GM18511 (cell line): ENCODE data around the gene MCF2L2.
A peak's percentile ranks its signal among the peaks of the same experiment; 100 is the strongest.
"Not testable (repeated sequence)": the region's sequence is repeated elsewhere in the genome, so short reads cannot be mapped to it uniquely, and the experiment has no call there.

Source experiments
- ATAC-seq: cut with Tn5 transposase; IDR thresholded peaks from one replicate; pipeline ENCODE4 v1.9.1; 2021; ENCODE audit warnings: mild to moderate bottlenecking, moderate library complexity; ENCODE audit not compliant: unreplicated experiment

Gene MCF2L2

DNA sequence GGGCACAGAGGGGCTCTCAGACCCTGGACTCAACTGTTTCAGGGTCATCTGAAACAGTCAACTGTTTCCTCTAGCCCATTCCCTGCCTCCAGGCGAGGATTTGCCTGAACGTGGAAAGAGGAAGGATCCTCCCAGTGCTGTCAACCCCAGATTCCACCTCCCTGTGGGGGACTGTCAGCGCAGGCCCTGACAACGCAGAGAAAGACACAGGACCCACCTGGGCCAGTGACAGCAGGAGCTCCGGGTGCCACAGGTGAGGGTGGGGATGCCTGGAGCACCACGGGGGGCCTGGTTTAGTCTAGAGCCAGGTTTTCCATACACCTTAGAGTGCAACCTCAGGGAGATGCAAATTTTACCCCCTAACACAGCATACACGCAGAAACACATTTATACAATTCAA lies 246.3 kb downstream of the MCF2L2 start:
- no peak for ATAC-seq

DNA sequence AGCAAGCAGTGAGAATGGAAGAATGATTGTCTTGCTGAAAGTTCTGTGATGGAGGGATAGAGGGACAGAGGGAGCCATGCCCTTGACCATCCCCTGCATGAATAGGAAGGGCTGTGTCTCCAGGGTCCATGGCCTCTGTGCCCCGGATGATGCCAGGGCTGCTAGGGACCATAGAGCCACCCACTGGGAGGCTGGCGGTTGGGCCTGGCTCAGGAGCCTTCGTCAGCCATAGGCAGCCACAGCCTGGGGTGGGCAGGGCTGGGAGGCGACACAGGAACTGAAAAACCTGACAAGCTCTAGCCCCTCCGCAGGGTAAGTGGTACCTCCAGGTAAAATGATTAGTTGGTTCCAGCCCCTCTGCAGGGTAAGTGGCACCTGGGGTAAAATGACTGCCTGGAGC lies 246.8 kb downstream of the MCF2L2 start:
- ATAC-seq, result no peak

DNA sequence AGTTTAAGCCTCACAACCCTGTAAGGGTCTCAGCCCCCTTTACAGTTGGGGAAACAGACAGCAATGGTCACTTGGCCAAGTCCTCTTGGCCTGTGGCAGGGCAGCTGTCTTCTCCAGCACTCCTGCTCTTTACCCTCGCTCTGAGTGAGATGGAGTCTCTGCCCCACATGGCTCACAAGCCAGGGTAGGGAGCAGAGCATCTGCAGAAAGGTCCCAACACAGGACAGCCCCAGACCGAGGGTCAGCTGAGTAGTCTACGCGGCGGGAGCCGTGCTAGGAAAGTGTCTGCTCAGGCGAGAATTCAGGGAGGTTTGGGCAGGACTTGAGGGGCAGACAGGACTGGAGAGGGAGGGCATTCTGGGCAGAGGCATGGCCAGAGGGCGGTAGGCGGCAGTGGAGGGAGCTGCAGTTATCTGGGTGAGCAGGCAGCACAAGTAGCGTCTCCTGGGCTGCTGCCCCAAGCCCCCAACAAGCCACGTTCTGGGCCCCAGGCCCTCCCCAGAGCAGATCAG lies 247.6 kb downstream of the MCF2L2 start:
- no peak for ATAC-seq

DNA sequence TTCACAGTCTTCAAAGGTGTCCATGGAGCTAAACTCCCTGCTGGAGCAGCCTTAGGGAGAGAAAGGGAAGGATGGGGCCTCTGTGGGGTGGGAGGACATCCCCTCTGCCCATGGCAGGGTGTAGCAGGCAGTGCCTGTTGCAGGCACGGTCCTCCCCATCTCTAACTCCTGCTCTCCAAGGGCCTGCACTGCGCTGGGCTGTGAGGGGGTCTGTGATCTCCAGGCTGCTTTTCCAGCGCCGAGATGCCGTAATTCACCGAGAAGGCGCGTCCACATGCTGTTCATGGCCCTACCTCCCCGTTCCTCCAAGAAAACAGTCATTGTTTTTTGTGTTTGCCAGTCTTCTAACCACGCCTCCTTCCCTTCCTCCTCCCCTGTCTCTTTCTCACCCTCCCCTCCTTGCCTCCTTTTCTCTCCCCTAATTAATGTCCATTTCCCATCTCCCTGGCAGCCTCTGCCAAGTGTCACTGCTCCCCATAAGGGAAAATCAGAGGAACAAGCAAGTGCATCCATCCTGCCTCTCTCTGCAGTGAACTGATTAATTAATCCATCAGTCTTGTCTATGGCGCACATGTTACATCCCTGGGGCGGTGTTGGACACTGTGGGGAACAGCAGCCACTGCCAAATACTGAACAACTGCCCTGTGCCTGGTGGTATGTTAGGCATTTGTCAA lies 248.2 kb downstream of the MCF2L2 start:
- no peak for ATAC-seq

DNA sequence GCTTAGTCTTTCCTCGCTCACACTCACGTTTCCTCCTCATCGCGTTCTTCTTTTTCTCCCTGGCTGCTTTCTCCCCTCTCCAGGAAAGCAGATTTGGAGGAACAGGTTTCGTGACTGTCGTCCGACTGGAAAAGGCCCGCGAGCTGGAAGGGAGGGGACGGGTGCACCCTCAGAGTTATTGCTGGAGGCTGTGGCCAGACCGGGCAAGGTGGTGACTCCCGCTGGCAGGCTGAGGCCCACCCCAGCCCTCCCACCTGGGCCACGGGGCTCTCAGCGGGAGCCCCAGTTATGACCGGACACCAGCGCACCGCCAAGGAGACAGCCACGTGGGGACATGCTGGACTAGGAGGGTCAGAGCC lies 248.9 kb downstream of the MCF2L2 start:
- not testable (repeated sequence) for ATAC-seq

DNA sequence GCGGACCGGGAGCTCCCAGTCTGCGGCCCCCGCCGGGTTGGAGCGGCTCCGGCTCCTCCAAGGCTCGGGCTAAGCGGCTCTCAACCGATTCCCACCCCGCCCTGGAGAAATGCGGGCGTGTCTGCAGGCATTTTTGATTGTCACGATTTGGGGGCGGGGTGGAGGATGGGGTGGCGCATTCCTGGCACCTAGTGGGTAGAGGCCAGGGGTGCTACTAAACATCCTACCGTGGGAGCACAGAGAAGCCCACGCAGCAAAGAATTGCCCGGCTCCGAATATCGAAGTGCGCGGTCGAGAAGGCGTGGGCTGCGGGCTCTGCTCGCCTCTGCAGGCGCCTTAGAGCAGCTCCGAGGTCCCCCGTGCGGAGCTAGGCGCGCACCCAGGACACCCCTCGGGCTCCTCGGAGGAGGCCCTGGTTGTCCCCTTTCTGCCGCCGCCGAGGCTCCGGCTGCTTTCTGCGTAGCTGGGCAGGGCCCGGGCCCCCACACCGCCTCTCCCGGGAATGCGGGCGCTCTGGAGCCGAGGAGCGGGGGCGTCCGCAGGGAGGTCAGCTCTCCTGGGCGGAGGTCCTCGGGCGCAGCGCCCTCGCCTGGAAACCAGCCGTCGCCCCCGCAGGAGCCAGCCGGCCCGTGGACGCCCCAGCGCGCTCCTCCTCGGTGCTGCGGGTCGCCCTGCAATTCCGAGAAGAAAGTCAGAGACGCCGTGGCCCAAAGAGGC lies 249.4 kb downstream of the MCF2L2 start:
- ATAC-seq, result peak; percentile 72

DNA sequence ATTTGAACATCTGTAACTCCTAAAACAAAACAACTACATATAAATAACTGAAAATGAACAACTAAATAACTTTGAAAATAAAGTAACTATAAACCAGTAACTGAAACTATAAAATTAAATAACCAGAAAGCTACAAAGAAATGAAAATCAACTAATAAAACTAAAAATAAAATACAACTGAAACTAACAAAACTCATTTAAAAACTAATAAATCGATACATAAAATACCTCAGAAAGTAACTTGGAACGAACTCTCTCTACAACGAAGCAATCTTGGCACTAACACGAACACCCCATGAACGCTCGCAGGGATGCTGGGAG lies 249.9 kb downstream of the MCF2L2 start:
- ATAC-seq, result no peak

DNA sequence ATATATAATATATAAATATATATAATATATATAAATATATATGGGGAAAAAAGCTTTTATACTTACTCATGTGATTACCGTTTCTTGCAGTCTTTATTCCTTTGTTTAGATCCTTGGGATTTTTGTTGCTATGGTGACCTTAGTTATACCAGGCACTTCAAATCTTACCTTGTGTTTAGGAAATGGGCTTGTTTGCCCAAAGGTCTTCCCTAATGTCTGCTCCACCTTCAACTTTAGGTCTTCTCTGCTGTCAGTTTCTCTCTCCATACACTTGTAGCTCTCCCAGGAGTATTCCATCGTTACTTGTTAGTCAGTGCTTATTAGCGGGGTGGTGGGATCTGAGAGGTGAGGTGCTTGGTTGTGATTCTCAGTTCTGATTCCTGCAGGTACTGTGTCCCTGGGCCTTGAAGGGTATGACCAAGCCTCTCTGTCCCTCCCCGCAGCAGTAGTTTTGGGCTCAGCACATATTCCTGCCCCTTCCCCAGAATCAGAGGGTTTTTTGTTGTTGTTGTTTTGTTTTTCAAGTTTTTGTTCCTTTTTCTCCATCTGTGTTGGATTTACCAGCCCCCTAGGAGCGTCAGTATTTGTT lies 256.3 kb downstream of the MCF2L2 start:
- ATAC-seq, result no peak

DNA sequence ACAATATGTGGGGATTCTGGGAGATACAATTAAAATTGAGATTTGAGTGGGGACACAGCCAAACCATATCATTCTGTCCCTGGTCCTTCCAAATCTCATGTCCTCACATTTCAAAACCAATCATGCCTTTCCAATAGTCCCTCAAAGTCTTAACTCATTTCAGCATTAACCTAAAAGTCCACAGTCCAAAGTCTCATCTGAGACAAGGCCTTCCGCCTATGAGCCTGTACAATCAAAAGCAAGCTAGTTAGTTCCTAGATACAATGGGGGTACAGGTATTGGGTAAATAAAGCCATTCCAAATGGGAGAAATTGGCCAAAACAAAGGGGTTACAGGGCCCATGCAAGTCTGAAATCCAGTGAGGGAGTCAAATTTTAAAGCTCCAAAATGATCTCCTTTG lies 260.4 kb downstream of the MCF2L2 start:
- ATAC-seq, result not testable (repeated sequence)

DNA sequence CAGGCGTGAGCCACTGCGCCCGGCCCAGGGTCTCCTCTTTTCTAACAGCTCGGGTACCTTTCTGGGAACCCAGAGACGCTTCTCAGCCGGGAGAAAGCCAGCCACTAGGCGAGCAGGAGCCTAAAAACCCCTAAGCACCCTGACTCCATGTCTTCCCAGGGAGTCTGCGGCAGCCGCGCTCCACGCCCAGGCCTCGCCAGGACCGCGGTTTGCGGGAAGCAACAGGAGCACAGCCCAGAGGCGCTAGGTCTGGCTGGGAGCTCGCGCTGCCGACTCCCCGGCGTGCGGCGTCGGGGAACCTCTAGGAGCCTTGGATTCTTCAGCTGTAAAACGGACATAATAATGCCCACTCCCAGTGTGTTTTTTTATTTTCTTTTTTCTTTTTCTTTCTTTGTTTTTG lies 264.9 kb downstream of the MCF2L2 start:
- no peak for ATAC-seq

DNA sequence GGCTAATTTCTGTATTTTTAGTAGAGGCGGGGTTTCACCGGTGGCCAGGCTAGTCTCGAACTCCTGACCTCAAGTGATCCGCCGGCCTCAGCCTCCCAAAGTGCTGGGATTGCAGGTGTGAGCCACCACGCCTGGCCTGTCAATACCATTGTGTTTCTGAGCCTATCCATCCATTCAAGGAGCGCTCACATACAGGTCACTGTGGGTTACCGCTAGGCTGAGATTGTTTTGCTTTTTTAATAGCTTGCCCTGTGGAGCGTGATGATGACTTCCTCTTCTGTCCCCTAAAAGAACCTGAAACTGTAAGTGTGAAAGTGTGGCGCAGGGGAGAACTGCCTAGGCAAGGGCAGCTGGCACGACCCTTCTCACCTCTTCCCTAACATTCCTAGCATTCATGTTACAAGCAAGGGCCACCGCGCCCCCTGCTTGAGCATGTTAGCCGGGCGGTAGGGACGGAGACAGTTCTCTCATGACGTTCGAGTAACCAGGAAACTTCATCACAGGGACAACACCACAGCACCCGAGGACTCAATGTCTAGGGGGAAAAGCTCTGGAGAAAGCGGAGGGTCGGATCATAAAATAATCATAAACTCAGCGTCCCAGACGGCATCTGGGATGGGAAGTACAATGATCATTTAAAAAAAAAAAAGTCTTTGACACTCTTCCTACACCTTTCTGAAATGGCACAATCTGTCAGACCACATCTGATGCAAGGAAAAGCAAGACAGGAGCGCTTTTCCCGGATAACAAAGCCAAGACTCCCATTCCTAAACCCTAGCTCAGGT lies 266.7 kb downstream of the MCF2L2 start:
- peak; percentile 70 for ATAC-seq

DNA sequence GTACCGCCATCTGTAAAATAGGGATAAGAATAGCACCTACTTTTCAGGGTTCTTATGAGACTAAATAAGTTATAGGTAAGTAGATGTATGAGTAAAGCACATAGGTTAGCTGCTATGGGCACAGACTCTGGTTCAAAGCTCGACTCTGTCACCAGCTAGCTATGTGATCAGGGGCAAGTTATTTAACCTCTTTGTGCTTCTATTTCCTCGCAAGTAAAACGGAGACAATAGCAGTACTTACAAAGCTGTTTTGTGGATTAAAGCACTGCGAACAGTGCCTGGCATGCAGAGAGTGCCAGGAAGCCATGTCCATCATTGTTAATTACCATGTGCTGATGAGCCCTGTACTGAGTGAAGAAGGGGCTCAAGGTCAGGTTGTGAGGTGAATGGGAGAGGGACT lies 267.8 kb downstream of the MCF2L2 start:
- ATAC-seq, result no peak

DNA sequence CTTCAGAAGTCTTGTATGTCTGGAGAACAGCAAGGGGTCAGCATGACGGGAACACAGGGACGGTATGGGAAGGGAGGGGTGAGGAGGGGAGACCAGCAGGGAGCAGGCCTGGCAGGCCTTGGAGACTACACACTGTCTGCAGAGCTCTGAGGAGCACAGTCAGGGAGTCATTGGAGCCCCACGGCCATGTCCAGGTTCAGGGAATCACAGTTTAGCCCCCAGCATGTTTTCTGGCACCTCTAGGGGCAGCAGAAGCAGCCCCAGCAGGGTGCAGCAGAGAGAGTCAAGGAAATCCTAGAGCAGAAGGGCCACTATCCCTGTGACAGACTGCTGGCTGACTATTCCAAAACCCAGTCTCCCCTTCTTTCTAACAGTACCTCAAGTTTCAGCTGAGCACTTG lies 269.1 kb downstream of the MCF2L2 start:
- ATAC-seq, result no peak

DNA sequence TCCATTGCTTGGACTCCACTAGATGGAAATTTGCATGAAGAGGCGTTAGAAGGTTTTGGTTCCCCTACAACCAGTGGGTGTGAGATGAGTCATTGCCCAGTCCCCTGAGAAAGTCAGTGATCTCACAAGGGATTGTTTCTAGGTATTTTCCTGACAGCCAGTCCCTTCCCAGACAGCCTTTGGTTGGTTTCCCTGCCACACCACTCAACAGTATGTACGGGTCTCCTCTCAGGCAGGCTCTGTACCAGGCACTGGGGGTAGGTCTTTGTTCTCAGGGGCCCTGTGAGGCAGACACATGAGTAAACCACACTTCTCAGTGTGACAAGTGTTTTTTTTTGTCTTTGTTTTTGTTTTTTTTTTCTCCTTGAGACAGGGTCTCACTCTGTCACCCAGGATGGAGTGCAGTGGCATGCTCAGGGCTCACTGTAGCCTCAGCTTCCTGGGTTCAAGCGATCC lies 269.8 kb downstream of the MCF2L2 start:
- ATAC-seq, result peak; percentile 80

DNA sequence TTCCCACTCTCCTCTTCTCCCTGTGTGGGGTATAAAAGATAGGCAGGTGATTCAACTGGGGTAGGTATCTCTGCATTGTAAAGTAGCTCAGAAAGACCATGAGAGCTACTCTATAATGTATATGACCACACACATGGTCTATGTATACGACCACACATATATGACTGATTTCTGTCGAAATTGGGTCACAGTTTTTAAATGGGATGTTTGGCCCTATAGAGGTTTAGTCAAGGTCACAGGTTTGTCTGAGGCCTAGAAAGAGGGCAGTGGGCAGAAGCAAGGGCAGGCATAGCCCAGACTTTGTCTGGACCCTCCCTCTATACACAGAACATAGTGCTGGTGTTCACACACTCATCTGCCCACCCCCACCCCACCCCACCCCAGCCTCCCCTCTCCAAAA lies 270.3 kb downstream of the MCF2L2 start:
- ATAC-seq, result peak; percentile 38

DNA sequence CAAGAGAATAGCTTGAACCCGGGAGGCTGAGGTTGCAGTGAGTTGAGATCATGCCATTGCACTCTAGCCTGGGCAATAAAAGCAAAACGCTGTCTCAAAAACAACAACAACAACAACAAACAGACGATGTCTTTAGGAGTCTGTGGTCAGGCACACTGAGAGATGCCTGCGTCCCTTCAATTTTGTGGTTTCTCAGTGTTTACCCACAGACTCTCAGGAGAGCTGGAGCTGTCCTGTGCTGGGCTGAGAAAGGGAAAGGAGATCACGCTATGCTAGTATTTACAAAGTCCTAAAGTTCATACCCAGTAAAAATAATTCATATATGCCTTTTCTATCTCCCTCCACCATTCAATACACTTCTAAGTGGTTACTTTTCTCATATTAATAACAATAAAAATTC lies 272.2 kb downstream of the MCF2L2 start:
- ATAC-seq, result no peak

DNA sequence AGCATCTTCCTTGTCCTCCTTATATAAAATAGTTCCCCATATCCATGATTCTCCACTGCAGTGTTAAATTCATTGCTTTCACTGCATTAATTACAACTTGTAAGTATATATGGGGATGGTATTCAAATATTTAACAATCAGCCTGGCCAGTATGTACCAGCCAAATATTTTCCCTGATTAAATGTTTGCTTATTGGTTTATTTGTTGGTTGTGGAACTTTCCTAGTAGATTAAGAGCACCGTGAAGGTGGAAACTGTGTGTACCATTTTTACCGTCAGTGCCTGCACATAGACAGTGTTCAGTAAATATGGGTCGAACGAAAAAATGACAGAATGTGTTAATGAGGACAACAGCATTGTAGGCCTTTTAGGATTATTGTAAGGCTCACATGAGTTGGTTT lies 272.9 kb downstream of the MCF2L2 start:
- ATAC-seq, result no peak

DNA sequence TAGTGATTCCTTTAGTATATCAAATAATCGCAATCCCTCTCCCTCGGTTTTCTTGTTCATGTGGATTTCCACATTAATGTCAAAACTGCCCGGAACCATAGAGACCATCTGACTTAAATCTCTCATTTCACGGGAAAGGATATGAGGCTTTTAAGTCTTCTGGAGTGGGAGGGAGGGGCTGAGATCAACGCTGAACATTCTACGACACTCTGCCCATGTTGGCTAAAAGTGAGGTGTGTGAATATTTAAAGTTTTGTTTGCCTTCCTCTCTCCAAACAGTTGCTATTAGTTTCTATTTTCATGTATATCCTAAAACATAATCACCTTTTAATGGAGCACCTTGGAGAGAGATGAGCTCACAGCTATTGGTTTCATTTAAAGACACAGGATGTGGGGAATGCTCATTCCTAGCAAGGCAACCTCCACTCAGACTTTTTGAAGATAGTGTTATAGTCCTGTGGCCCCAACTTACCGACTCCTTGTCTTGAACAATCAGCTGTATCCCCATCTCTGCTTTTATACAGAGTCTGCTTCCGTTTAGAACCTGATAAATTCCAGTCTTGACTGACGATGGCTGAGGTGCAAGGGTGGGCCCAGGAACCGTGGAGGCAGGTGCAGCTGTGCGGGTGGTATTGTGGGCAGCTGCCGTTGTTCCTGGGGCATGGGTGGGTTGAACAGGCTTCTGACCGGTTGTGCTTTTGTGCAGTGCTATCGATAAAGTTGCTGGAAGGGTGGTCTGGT lies 275.0 kb downstream of the MCF2L2 start:
- ATAC-seq, result no peak

DNA sequence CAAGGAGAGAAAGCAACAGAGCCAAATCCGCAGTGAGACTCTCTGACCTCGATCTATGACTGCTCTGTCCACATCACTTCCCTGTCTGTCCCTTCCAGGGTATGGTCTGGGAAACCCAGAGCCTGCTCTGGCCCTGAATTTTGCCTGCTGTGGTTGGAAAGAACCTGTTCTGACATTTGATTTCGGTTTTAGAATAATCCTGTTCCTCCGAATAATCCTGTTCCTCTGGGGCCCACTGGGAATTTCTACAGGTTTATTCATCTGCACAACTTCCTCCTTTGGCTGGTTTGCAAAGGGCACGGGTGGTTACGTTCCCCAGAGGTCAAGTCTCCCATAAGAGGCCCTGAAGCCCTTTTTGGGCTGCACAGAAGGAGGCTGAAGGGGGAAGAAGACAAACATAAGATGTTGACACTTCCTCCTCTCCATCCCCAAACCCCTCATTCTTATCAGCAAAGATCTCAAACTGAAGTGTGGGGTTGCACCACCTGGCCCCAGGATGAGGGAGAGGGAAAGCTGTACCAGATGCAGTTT lies 276.5 kb downstream of the MCF2L2 start:
- no peak for ATAC-seq

DNA sequence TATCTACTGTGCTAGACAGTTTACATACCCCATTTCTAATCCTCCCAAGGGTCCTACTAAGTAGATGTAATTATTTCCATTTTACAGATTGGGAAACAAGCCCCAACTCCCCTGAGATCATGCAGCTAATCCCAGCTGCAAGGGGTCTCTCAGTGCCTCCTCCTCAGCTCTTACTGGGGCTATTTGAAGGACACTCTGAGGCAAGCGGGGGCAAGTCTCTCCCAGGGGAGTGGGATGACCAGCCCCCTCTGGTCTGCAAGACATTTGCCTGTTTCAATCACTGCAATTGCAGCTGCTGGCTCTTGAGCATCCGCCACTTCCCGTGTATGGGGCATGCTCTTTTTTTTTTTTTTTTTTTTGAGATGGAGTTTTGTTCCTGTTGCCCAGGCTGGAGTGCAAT lies 277.3 kb downstream of the MCF2L2 start:
- no peak for ATAC-seq
